ENCODE measurements around the gene AK2.

GRCh38 chr1:32969566-32969965, 67.1 kb downstream of the AK2 start:
- TF ChIP-seq RAD21 (IDR thresholded peaks at IDR 0.05; ENCODE audit: low read depth) (no peak), EP300 (IDR thresholded peaks at IDR 0.05; ENCODE audit: borderline replicate concordance) (no peak), YY1 (IDR thresholded peaks at IDR 0.05; ENCODE audit: low read depth) (no peak)

Data from Ishikawa (cell line).